Keratinocyte (primary cell): ENCODE data around the gene ARHGAP6. TPM values are rescaled to one million over a fixed set of nuclear protein-coding genes. Genes with fewer than 3 reads are reported as not detected.
A peak's percentile ranks its signal among the peaks of the same experiment; 100 is the strongest.

ENCODE experiments used
- DNase-seq: peaks from one replicate; pipeline ENCODE4 v3.0.0-alpha.2; 2011; ENCODE audit warnings: low read depth, missing footprints, low spot score
- FAIRE-seq: peaks from 2 replicates; lab custom pipeline; 2011; peaks lifted over from hg19 to GRCh38; lab: Jason Lieb, UNC
- H2AFZ ChIP-seq: 2 replicates; pipeline ENCODE4 v1.6.0; 2012; ENCODE audit warnings: low read length, control low read depth, inconsistent platforms; ENCODE audit not compliant: control insufficient read depth
- H3K27ac ChIP-seq: 2 replicates; pipeline ENCODE4 v1.5.1; 2011; ENCODE audit warnings: low read length; ENCODE audit not compliant: control insufficient read depth, insufficient read depth
- H3K27me3 ChIP-seq: 3 replicates; pipeline ENCODE4 v1.6.0; 2011; ENCODE audit warnings: low read length; ENCODE audit not compliant: control insufficient read depth, insufficient read depth; ENCODE audit errors: extremely low read depth
- H3K36me3 ChIP-seq, 2 experiments: 2 replicates in 1 of 2; 3 replicates in 1 of 2; pipeline ENCODE4 v1.5.1; 2011; ENCODE audit warnings: low read length in 2 of 2, mild to moderate bottlenecking in 1 of 2; ENCODE audit not compliant: control insufficient read depth in 2 of 2, insufficient read depth in 2 of 2; ENCODE audit errors: extremely low read depth in 1 of 2
- H3K4me1 ChIP-seq: 3 replicates; pipeline ENCODE4 v1.5.1; 2011; ENCODE audit warnings: low read length; ENCODE audit not compliant: control insufficient read depth, insufficient read depth; ENCODE audit errors: extremely low read depth
- H3K4me2 ChIP-seq: 3 replicates; pipeline ENCODE4 v1.6.0; 2011; ENCODE audit warnings: low read depth, low read length; ENCODE audit not compliant: control insufficient read depth, insufficient read depth; ENCODE audit errors: extremely low read depth
- H3K4me3 ChIP-seq, 3 experiments: fragments of 200-600 bp in 1 of 3; sonication (generic) in 1 of 3; 2 replicates in 2 of 3; 3 replicates in 1 of 3; pipeline ENCODE4 v1.5.1; 2011 to 2016; ENCODE audit warnings: low read length in 3 of 3, mild to moderate bottlenecking in 3 of 3, control low read depth in 2 of 3, inconsistent platforms in 1 of 3, low read depth in 1 of 3, mixed read lengths in 1 of 3, mixed run types in 1 of 3, moderate library complexity in 1 of 3; ENCODE audit not compliant: control insufficient read depth in 2 of 3, insufficient read depth in 2 of 3; ENCODE audit errors: extremely low read depth in 1 of 3
- H3K79me2 ChIP-seq: 2 replicates; pipeline ENCODE4 v1.6.0; 2012; ENCODE audit warnings: low read length; ENCODE audit not compliant: control insufficient read depth, insufficient read depth
- H3K9ac ChIP-seq: 3 replicates; pipeline ENCODE4 v1.6.0; 2011; ENCODE audit warnings: low read length; ENCODE audit not compliant: control insufficient read depth, insufficient read depth; ENCODE audit errors: extremely low read depth
- H3K9me1 ChIP-seq: 3 replicates; pipeline ENCODE4 v1.6.0; 2011; ENCODE audit warnings: low read length; ENCODE audit not compliant: control insufficient read depth, insufficient read depth; ENCODE audit errors: extremely low read depth
- H3K9me3 ChIP-seq: 2 replicates; pipeline ENCODE4 v1.5.1; 2012; ENCODE audit warnings: low read depth, low read length; ENCODE audit not compliant: control insufficient read depth
- H4K20me1 ChIP-seq: 3 replicates; pipeline ENCODE4 v1.6.0; 2011; ENCODE audit warnings: low read length; ENCODE audit not compliant: control insufficient read depth, insufficient read depth; ENCODE audit errors: extremely low read depth
- CTCF ChIP-seq, 3 experiments: IDR thresholded peaks in 1 of 3; conservative IDR thresholded peaks in 1 of 3; optimal IDR thresholded peaks in 1 of 3; 2 replicates in 2 of 3; 3 replicates in 1 of 3; pipeline versions ENCODE3 to v1.5.1; 2011; ENCODE audit warnings: low read length in 3 of 3, mild to moderate bottlenecking in 3 of 3, moderate library complexity in 2 of 3, control low read depth in 1 of 3, inconsistent platforms in 1 of 3; ENCODE audit not compliant: insufficient read depth in 2 of 3; ENCODE audit errors: extremely low read depth in 1 of 3
- EZH2 ChIP-seq: IDR thresholded peaks from one replicate; pipeline ENCODE4 v1.6.1; 2012; ENCODE audit warnings: inconsistent platforms, mild to moderate bottlenecking, low read length, moderate library complexity
- dilution Hi-C: fragments of 300-500 bp; cut with MboI; formaldehyde crosslinking; loops from one replicate; pipeline ENCODE4 v1.7.0; 2020; ENCODE audit warnings: low sequenced_read_pairs; ENCODE audit not compliant: extremely low pct_ligation_motif_present
- polyA plus RNA-seq, 5 experiments: library from polyadenylated mRNA; depleted of rRNA in 3 of 5; stranded (reverse) in 3 of 5; stranded (forward) in 1 of 5; unstranded in 1 of 5; fragments of >200 nt; gene quantifications; 1 replicate in 1 of 5; 2 replicates in 3 of 5; 3 replicates in 1 of 5; pipeline versions ENCODE4 v1.2.1 to v1.2.3, GENCODE V29; 2011 to 2012; ENCODE audit warnings: missing spikeins in 2 of 5, low read depth in 1 of 5, low replicate concordance in 1 of 5

ARHGAP6 gene
- polyA plus RNA-seq, 1 donor (not counting 4 experiments of a cell fraction or from before 2014, with no cell fraction given), result 0.01 TPM

GRCh38 chrX:11450354-11450753 is 215.4 kb downstream of the ARHGAP6 start:
- H4K20me1 ChIP-seq, result no peaks in the 10 kb centered on the region
- dilution Hi-C loops, result no loop called here
- TF ChIP-seq EZH2 (no peak), CTCF (optimal IDR thresholded peaks at IDR 0.05 in 1 of 3, IDR thresholded peaks at IDR 0.05 in 1 of 3, conservative IDR thresholded peaks at IDR 0.05 in 1 of 3; ENCODE audit: extremely low read depth in 1 of 3, insufficient read depth in 2 of 3, low read length in 3 of 3) (no peak)
- H3K27ac ChIP-seq, result no peak overlapping the region
- no peaks in the 10 kb centered on the region for H3K4me1 ChIP-seq
- H2AFZ ChIP-seq, result no peak overlapping the region
- H3K4me3 ChIP-seq, result no peak overlapping the region
- no peaks in the 10 kb centered on the region for H3K36me3 ChIP-seq
- H3K27me3 ChIP-seq, result no peaks in the 10 kb centered on the region
- H3K79me2 ChIP-seq, result no peaks in the 10 kb centered on the region
- H3K9me1 ChIP-seq, result no peaks in the 10 kb centered on the region
- no peaks in the 10 kb centered on the region for H3K9me3 ChIP-seq
- DNase-seq (no peak), FAIRE-seq (no peak)
- H3K9ac ChIP-seq, result no peak overlapping the region
- H3K4me2 ChIP-seq, result no peak overlapping the region

- H3K4me1 ChIP-seq, result no peaks in the 10 kb centered on the region
- no peaks in the 10 kb centered on the region for H3K9me3 ChIP-seq
- H3K9ac ChIP-seq, result no peak overlapping the region
- H3K36me3 ChIP-seq, result no peaks in the 10 kb centered on the region
- H4K20me1 ChIP-seq, result no peaks in the 10 kb centered on the region
- H3K9me1 ChIP-seq, result no peaks in the 10 kb centered on the region
- no peak overlapping the region for H3K27ac ChIP-seq
- no peak overlapping the region for H3K4me3 ChIP-seq
- peak; percentile 26 for DNase-seq
- H2AFZ ChIP-seq, result no peak overlapping the region
- TF ChIP-seq CTCF (optimal IDR thresholded peaks at IDR 0.05 in 1 of 3, IDR thresholded peaks at IDR 0.05 in 1 of 3, conservative IDR thresholded peaks at IDR 0.05 in 1 of 3; ENCODE audit: extremely low read depth in 1 of 3, insufficient read depth in 2 of 3, low read length in 3 of 3) (no peak), EZH2 (no peak)
- no peak for FAIRE-seq
- H3K4me2 ChIP-seq, result no peak overlapping the region
- no peaks in the 10 kb centered on the region for H3K79me2 ChIP-seq
- no peaks in the 10 kb centered on the region for H3K27me3 ChIP-seq
- dilution Hi-C loops, result no loop called here
These were observed 216.1 kb downstream of the ARHGAP6 start for GRCh38 chrX:11449613-11450012.
